ENCODE results near the gene PDK4.

DNA sequence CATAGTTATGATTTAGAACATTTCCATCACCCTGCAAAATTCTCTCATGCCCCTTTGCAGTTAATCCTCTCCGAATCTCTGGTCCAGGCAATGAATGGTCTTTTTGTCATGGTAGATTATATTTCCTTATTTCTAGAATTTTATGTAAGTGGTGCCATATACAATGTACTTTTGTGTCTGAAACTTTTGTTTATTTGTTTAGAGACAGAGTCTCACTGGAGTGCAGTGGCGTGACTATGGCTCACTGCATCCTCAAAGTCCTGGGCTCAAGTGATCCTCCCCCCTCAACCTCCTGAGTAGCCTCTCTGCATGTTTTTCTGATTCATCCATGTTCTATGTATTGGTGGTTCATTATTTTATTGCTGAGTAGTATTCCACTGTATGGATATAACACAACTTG lies 23.2 kb upstream of the PDK4 start:
- no peak for TF ChIP-seq EZH2 (IDR thresholded peaks at IDR 0.05; ENCODE audit: borderline replicate concordance, low read depth, low read length, poor library complexity, severe bottlenecking)
- TF ChIP-seq, protein P1, sequence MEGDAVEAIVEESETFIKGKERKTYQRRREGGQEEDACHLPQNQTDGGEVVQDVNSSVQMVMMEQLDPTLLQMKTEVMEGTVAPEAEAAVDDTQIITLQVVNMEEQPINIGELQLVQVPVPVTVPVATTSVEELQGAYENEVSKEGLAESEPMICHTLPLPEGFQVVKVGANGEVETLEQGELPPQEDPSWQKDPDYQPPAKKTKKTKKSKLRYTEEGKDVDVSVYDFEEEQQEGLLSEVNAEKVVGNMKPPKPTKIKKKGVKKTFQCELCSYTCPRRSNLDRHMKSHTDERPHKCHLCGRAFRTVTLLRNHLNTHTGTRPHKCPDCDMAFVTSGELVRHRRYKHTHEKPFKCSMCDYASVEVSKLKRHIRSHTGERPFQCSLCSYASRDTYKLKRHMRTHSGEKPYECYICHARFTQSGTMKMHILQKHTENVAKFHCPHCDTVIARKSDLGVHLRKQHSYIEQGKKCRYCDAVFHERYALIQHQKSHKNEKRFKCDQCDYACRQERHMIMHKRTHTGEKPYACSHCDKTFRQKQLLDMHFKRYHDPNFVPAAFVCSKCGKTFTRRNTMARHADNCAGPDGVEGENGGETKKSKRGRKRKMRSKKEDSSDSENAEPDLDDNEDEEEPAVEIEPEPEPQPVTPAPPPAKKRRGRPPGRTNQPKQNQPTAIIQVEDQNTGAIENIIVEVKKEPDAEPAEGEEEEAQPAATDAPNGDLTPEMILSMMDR (conservative IDR thresholded peaks at IDR 0.05; ENCODE audit: low read depth, low read length) = no peak

Measured in A673 (cell line).